A673 (cell line): ENCODE data around the gene TMEM192.

Source experiments
- EZH2 ChIP-seq: fragments of 200-600 bp; sonication (generic); IDR thresholded peaks from 2 replicates; pipeline ENCODE4 v1.6.1; 2017; ENCODE audit warnings: borderline replicate concordance, low read depth, mild to moderate bottlenecking, mixed read lengths, antibody characterized with exemption, low read length; ENCODE audit not compliant: poor library complexity, severe bottlenecking
- TF ChIP-seq, protein P1 (sequence below): fragments of 300-800, 200-600 bp; sonication (generic); conservative IDR thresholded peaks from 2 replicates; pipeline ENCODE4 v1.5.1; 2017; ENCODE audit warnings: low read depth, mild to moderate bottlenecking, antibody characterized with exemption, low read length, moderate library complexity, mixed read lengths

DNA sequence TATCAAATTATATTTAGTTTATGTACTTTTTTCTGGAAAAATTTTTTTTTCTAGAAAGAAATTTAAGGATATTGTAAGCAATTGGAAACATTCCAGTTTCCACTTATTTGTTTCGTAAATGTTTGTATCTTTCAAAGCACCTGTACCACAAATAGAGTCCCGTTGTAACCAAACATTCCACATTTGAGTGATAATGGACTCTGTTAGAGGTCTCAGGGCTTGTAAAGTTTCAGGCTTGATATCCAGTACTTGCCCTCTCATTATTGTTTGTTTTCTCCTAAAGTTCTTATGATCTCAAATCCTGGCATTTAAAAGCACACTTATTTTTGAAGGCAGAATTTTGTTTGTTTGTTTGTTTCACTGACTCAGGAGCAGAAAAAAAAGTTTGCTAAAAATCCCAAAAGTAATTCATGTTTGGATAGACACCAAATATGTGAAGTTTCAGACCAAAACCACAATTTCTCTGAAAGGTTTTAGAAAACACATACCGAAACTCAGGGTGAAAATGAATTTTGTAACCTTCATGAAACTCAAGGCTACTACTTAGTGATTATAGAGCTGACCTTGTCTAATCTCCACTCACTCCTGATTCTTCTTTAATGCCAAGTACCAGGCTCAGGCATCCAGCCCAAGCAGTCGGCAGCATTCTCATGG lies 5.7 kb upstream of the TMEM192 start:
- no peak for TF ChIP-seq EZH2
- TF ChIP-seq, protein P1, sequence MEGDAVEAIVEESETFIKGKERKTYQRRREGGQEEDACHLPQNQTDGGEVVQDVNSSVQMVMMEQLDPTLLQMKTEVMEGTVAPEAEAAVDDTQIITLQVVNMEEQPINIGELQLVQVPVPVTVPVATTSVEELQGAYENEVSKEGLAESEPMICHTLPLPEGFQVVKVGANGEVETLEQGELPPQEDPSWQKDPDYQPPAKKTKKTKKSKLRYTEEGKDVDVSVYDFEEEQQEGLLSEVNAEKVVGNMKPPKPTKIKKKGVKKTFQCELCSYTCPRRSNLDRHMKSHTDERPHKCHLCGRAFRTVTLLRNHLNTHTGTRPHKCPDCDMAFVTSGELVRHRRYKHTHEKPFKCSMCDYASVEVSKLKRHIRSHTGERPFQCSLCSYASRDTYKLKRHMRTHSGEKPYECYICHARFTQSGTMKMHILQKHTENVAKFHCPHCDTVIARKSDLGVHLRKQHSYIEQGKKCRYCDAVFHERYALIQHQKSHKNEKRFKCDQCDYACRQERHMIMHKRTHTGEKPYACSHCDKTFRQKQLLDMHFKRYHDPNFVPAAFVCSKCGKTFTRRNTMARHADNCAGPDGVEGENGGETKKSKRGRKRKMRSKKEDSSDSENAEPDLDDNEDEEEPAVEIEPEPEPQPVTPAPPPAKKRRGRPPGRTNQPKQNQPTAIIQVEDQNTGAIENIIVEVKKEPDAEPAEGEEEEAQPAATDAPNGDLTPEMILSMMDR: no peak
